HepG2 (cell line): ENCODE data around the gene SCUBE2.

Experiments used
- CEBPB ChIP-seq: IDR thresholded peaks from 2 replicates; pipeline ENCODE4 v1.6.1; 2011; ENCODE audit warnings: low read depth, low read length, improper control_type of control experiment, borderline replicate concordance
- CTCF ChIP-seq: sonication (generic); formaldehyde crosslinking; IDR thresholded peaks from 2 replicates; pipeline ENCODE4 v1.5.0; 2020; ENCODE audit warnings: mild to moderate bottlenecking, missing genetic modification reagents, moderate library complexity
- EP300 ChIP-seq, 3 experiments: sonication (generic) in 1 of 3; formaldehyde crosslinking in 1 of 3; IDR thresholded peaks; 2 replicates each; pipeline versions ENCODE4 v1.5.1 to v1.6.1; 2011 to 2020; ENCODE audit warnings: low read depth in 2 of 3, low read length in 2 of 3, borderline replicate concordance in 1 of 3, improper control_type of control experiment in 1 of 3, mild to moderate bottlenecking in 1 of 3, missing genetic modification reagents in 1 of 3, moderate library complexity in 1 of 3
- HINFP ChIP-seq: sonication (generic); formaldehyde crosslinking; IDR thresholded peaks from 2 replicates; pipeline ENCODE4 v1.4.0; 2020; ENCODE audit warnings: low read depth, mild to moderate bottlenecking, missing genetic modification reagents
- IRF2 ChIP-seq: IDR thresholded peaks from 2 replicates; pipeline ENCODE4 v1.6.1; 2018; ENCODE audit warnings: missing genetic modification reagents, missing compliant biosample characterization
- KDM5A ChIP-seq: fragments of 200-600 bp; sonication (generic); IDR thresholded peaks from 2 replicates; pipeline ENCODE4 v1.7.0; 2018; ENCODE audit warnings: antibody characterized with exemption, mild to moderate bottlenecking, low read length, borderline replicate concordance
- NONO ChIP-seq, 2 experiments: fragments of 450-650 bp in 1 of 2; sonication (generic) in 1 of 2; formaldehyde crosslinking in 1 of 2; IDR thresholded peaks in 1 of 2; conservative IDR thresholded peaks in 1 of 2; 2 replicates each; pipeline versions ENCODE4 v1.6.1 to v1.8.0; 2017 to 2022; ENCODE audit warnings: mild to moderate bottlenecking in 1 of 2, missing genetic modification reagents in 1 of 2, moderate library complexity in 1 of 2
- NR2F6 ChIP-seq, 2 experiments: IDR thresholded peaks; 2 replicates each; pipeline ENCODE4 v1.6.1; 2016; ENCODE audit warnings: antibody characterized with exemption in 1 of 2, mild to moderate bottlenecking in 1 of 2
- PATZ1 ChIP-seq: sonication (generic); formaldehyde crosslinking; IDR thresholded peaks from 2 replicates; pipeline ENCODE4 v1.4.0; 2020; ENCODE audit warnings: missing genetic modification reagents
- POLR2A ChIP-seq, 2 experiments: IDR thresholded peaks; 2 replicates each; pipeline ENCODE4 v1.6.1; 2011; ENCODE audit warnings: low read depth in 2 of 2, low read length in 2 of 2, mild to moderate bottlenecking in 1 of 2, moderate library complexity in 1 of 2; ENCODE audit not compliant: insufficient read depth in 1 of 2
- RAD21 ChIP-seq: fragments of 450-650 bp; formaldehyde crosslinking; IDR thresholded peaks from 2 replicates; pipeline ENCODE4 v1.5.0; 2020; ENCODE audit warnings: mild to moderate bottlenecking
- ZMAT5 ChIP-seq: sonication (generic); formaldehyde crosslinking; IDR thresholded peaks from 2 replicates; pipeline ENCODE4 v1.5.0; 2020; ENCODE audit warnings: mild to moderate bottlenecking, low read depth, missing genetic modification reagents, borderline replicate concordance
- ZNF264 ChIP-seq: sonication (generic); formaldehyde crosslinking; IDR thresholded peaks from 2 replicates; pipeline ENCODE4 v1.4.0; 2020; ENCODE audit warnings: missing genetic modification reagents
- ZNF816 ChIP-seq: sonication (generic); formaldehyde crosslinking; IDR thresholded peaks from 2 replicates; pipeline ENCODE4 v1.8.0; 2022; ENCODE audit warnings: missing genetic modification reagents, mild to moderate bottlenecking, borderline replicate concordance

GRCh38 chr11:9073466-9074225, 17.8 kb downstream of the SCUBE2 start:
- no peak for TF ChIP-seq CTCF (CRISPR knock-in tag)
- no peak for TF ChIP-seq IRF2 (CRISPR knock-in tag)
- no peak for TF ChIP-seq NONO (IDR thresholded peaks at IDR 0.05)
- no peak for TF ChIP-seq NONO (CRISPR knock-in tag; conservative IDR thresholded peaks at IDR 0.05)
- no peak for TF ChIP-seq KDM5A
- TF ChIP-seq ZNF264 (CRISPR knock-in tag): no peak
- TF ChIP-seq HINFP (CRISPR knock-in tag): no peak
- no peak for TF ChIP-seq ZMAT5 (CRISPR knock-in tag)
- no peak for TF ChIP-seq ZNF816 (CRISPR knock-in tag)
- no peak for TF ChIP-seq NR2F6 (IDR thresholded peaks at IDR 0.05)
- TF ChIP-seq NR2F6 (CRISPR knock-in tag; IDR thresholded peaks at IDR 0.05): no peak
- TF ChIP-seq POLR2A (IDR thresholded peaks at IDR 0.05; ENCODE audit: insufficient read depth in 1 of 2, low read depth in 2 of 2, low read length in 2 of 2): no peak
- no peak for TF ChIP-seq CEBPB
- TF ChIP-seq EP300 (IDR thresholded peaks at IDR 0.05; ENCODE audit: low read depth in 2 of 2, low read length in 2 of 2): no peak
- TF ChIP-seq EP300 (CRISPR knock-in tag; IDR thresholded peaks at IDR 0.05; ENCODE audit: borderline replicate concordance): no peak
- no peak for TF ChIP-seq RAD21
- no peak for TF ChIP-seq PATZ1
